HG03175 (cell line): Measurements from ENCODE around the gene DDT.
"Not testable (repeated sequence)": the region's sequence is repeated elsewhere in the genome, so short reads cannot be mapped to it uniquely, and the experiment has no call there.

Experiments
- ATAC-seq: cut with Tn5 transposase; IDR thresholded peaks from one replicate; pipeline ENCODE4 v1.9.1; 2021; ENCODE audit warnings: mild to moderate bottlenecking, moderate library complexity; ENCODE audit not compliant: unreplicated experiment

Gene DDT

DNA sequence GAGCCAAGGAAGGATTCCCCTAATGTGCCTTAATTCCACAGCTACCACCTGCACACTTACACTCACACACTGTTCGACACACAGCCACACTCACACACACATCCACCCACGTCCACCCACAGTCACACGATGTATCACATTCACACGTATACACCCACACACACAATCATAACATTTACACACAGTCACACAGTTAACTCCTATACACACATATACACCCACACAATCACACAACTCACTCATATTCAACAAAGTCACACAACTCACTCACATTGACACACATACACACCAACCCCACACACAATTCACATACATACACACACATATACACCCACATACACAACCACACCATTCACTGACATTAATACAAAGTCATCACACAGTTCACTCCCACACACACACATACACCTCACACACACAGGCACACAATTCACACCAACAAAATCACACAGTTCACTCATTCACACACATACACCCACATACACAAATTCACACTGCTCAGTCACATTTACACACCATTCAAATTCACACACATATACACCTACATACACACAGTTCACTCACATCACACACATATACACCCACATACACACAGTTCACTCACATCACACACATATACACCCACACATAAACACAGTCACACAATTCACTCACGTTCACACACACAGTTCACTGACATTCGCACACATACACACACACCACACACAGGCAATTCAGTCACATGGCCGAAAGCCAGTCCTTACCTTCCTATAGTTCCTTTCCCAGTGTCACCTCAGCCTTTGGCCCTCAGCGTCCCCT, 19.8 kb downstream of the DDT start:
- ATAC-seq: not testable (repeated sequence)

DNA sequence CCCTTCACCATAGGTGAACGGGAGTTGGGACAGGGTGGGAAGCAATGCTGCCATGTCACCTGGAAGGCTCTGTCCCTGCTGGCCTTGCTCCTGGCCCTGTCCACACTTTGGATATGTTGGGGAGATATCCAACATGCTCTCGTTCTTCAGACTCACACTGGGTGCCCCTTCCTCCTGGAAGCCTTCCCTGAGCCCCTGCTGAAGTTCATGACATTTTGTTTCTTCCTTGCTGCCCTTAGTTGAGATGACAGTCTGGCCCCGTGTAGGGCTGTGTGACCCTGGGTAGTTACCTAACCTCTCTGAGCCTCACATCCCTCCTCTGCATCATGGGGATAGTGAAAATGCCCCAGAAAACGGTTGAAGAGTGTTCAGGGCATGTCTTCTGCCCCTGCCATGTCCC, 20.8 kb downstream of the DDT start:
- ATAC-seq: not testable (repeated sequence)

DNA sequence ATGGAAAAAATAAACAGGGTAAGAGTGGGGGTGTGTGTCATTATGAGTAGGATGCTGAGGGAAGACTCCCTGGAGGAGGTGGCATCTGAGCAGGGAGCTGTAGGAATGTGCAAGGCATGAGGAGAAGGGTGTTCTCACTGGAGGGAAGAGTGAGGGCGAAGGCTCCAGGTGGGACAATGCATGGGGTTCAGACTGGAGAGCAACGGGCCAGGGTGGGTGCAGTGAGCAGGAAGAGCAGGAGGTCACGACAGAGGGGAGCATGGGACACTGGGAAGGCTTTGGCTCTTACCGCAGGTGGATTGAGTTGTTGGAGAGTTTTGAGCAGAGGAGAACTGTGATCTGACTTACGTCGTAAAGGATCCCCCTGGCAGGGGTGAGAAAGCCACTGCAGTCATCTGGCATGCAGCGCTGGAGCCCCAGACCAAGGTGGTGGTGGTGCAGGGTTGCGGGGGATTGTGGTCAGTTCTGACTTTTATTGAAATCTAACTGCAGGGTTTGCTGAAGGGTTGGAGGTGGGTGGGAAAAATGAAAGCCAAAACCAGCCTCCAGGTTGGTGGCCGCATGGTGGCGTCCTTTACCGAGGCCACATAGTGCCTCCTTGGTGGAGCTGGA, 21.3 kb downstream of the DDT start:
- not testable (repeated sequence) for ATAC-seq

DNA sequence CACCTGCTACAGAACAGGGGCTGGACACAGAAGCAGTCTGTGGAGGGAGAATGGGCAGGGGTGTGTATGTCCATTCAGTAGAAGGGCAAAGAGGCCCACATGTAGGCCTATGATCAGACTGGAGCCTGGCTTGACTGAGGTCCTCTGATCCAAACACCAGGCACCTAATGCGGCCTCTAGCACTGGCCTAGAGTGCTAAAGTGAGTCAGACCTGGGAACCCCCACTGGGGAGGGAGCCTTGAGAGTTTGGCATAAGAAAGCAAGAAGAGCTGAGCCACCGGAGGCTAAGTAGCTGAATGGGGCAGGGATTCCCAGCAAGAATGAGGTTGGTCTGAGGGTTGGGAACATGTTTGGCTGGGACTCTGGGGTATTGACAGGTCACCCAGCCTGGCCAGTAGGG, 22.9 kb downstream of the DDT start:
- not testable (repeated sequence) for ATAC-seq

DNA sequence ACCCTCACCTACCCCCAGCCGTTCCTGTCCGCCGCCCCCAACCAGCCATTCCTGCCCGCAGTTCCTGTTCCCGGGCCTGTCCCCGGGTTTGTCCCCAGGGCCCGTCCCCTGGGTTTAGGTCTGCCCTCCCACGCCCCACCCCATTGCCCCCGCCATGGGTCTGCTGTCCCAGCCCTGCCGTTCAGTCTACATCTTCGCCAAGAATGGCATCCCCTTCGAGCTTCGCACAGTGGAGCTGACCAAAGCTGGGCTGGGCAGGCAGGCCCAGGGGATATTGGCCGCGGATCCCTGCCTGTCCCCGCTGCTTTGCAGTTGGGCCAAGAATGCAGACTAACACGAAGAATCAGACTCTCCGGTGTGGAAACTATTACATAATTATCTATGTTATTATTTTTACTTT, 24.5 kb downstream of the DDT start:
- not testable (repeated sequence) for ATAC-seq

DNA sequence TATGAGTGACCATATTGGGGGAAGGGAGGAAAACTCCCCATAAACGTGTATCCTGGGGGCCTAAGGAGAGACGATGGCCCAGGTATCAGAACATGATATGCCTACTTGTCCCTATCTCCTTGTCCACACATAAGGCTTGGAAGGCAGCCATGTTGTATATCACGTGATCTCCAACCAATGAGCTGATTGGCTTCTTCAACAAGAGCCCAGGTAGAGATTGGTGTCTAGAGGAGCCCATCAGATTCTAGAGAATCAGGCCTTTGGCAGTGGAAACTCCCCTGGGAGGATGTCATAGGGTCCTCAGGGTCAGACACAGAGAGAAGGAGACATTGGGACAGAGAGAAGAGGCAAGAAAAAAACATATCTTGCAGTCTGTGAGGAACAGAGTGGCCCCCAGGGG, 26.9 kb downstream of the DDT start:
- not testable (repeated sequence) for ATAC-seq

DNA sequence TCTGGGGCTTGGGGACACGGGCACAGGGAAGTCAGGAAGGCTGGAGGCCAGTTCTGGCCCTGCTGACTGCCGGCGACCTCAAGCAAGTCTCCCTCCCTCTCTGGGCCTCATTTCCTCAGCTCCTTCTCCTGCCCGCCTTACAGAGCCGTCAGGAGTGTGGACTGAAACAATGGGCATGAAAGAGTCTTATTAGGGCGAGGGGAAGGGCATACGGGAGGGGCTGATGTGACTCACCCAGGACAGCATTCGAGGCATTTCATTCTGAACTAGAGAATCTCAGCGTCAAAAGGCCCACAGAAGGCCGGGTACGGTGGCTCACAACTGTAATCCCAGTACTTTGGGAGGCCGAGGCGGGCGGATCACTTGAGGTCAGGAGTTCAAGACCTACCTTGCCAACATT, 34.1 kb downstream of the DDT start:
- not testable (repeated sequence) for ATAC-seq

DNA sequence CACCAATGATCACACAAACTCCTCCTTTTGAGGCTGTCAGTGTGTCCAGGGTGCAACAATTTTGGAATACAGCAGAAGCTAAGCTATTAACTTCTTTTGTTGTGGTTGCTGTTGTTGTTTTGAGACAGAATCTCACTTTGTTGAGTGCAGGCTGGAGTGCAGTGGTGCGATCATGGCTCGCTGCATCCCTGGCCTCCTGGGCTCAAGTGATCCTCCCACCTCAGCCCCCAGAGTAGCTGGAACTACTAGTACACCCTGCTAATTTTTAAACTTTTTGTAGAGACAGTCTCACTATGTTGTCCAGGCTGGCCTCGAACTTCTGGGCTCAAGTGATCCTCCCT, 35.3 kb downstream of the DDT start:
- no peak for ATAC-seq

DNA sequence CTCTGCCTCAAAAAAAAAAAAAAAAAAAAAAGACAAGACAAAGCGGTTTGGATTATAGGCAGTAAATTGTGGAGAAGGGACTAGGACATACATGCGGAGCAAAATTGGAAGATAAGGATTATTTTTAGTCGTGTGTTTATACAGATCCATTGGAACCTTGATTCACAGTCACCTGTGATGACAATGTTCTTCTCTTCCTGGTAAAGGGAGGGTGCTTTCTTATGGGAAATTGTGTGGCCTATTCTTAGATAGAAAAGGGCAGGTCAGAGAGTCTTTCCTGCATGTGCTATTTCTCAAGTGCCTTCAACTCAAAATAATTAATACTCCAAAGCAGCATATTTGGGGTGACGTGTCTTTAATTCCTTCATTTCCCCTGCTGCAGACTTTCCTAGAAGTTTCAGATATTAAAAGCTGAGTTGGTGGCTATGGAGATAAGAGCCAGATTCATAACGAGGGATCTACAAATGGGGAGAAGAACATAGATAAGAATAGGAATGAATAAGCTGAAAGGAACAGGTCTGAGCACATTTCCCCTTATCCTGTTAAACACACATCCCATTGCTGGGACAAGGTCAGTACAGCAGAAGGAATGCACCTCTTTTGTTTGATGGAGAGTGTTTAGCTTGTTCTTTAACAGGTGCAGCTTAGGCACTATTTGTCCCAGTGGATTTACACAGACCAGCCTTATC, 35.8 kb downstream of the DDT start:
- no peak for ATAC-seq

DNA sequence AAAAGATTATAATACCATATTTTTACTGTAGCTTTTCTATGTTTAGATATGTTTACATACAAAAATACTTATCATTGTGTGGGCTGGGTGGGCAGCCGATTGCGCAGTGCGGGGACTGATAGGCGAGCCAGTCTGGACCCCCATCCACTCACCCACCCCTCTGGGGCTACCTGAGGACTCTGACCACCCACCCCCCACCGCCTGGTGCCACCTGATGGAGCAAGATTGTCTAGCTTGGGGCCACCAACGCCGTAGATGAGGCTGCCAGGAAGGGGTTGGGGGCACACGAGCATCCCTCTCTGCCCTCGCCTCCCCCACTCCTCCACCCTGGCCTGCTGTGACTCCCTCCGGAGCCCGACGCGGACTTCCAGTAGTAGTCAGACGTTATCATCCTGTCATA, 47.7 kb downstream of the DDT start:
- no peak for ATAC-seq

DNA sequence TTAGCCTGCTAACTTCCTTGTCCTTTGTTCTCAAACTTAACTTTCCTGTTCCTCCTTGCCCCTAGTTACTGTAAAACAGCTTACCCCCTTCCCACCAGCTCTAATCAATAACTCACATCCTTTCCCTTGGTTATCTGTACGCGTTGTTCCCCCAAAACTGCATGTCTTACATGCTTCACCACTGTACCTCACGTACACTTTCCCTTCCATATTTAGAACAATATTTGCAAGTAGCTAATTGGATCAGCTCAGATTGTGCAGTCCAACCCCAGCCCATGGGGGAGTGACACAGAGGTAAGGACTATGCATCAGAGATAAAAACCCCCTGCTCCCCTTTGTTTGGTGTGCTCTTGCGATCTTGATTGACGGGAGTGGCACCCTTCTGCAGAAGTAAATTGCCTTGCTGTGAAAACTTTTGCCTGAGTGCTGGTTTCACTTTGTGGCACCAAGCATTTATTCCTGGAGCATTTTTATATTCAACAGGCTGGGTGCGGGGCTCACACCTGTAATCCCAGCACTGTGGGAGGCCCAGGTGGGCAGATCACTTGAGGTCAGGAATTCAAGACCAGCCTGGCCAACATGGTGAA, 49.1 kb downstream of the DDT start:
- ATAC-seq: no peak

DNA sequence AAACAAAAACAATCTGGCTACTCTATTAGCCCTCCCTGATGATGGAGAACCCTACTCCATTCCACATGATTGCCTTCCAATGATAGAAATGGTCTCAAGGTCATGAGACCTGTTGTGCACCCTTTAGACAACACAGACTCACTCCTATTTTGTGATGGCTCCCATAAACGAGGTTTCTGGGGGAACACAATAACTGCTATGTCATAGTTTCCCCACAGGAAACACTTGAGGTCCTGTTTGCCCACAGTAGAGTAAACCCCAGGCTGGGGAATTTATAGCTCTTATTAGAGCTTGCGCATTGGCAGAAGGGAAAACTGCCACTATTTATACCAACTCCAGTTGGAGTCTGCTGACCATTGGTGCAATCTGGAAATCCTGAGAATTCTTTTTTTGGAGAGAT, 51.3 kb downstream of the DDT start:
- no peak for ATAC-seq

DNA sequence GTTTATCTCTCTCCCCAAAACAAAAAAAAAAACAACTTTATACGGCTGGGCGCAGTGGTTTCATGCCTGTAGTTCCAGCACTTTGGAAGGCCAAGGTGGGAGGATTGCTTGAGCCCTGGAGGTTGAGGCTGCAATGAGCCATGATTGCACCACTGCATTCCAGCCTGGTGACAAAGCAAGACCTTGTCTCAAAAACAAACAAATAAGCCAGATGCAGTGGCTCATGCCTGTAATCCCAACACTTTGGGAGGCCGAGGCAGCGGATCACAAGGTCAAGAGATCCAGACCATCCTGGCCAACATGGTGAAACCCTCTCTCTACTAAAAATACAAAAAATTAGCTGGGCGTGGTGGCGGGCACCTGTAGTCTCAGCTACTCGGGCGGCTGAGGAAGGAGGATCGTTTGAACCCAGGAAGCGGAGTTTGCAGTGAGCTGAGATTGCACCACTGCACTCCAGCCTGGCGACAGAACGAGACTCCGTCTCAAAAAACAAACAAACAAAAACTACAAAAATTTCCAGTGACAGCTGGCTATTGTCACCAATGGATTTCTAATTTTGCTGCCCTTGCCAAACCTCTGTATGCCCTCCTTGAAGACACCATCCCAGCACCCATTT, 52.5 kb downstream of the DDT start:
- ATAC-seq: not testable (repeated sequence)
